Measurements from ENCODE around the gene OSBPL7. TPM values are rescaled to one million over a fixed set of nuclear protein-coding genes. Genes with fewer than 3 reads are reported as not detected.

The OSBPL7 gene
- total and polyA plus RNA-seq, 2 donors (not counting 3 experiments of a cell fraction or from before 2014, with no cell fraction given): 16.2 to 29.1 TPM

DNA sequence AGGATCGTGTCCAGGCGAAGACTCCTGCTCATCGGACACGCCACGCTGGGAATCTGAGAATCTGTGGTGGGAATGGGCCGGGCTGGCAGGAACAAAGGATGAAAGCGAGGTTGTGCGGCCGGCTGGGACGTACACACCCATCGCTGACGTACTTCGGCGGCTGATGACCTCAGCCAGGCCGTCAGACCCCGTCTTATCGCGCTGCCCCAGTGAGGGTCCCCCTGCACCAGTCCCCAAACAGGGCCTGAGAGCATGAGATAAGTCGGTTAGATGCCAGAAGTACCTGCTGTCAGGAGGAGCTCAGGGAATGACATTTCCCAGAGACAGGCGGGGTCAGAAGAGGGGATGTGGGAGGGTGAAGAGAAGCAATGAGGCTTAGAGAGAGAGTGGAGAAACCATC is 45.3 kb upstream of the OSBPL7 start:
- peaks cover 8% of the 10 kb centered on the region for H3K4me1 ChIP-seq (ENCODE audit: control insufficient read depth, extremely low read depth, insufficient read depth, low read length)
- H4K20me1 ChIP-seq (replicated peaks; ENCODE audit: control insufficient read depth, extremely low read depth, insufficient read depth, low read length): no peaks in the 10 kb centered on the region
- CTCF ChIA-PET: no interaction called here
- intact Hi-C loops (cut with micrococcal nuclease): no loop called here
- no peaks in the 10 kb centered on the region for H3K79me2 ChIP-seq (ENCODE audit: control insufficient read depth, insufficient read depth, low read length)
- no TSS peak for BruUV-seq (replicated peaks)
- H3K9me1 ChIP-seq (replicated peaks; ENCODE audit: control insufficient read depth, extremely low read depth, insufficient read depth, low read length): no peaks in the 10 kb centered on the region
- no peak overlapping the region for H3K4me2 ChIP-seq (ENCODE audit: insufficient read depth, low read length)
- FAIRE-seq: no peak
- no peaks in the 10 kb centered on the region for H3K9me3 ChIP-seq (replicated peaks; ENCODE audit: control insufficient read depth, insufficient read depth, low read length)
- H2AFZ ChIP-seq (ENCODE audit: low read depth, low read length): no peak overlapping the region
- TF ChIP-seq EZH2 (IDR thresholded peaks at IDR 0.05; ENCODE audit: borderline replicate concordance, low read depth, low read length, severe bottlenecking): no peak
- TF ChIP-seq MYC (IDR thresholded peaks at IDR 0.05; ENCODE audit: low read depth, low read length): no peak
- no peak for TF ChIP-seq JUN (IDR thresholded peaks at IDR 0.05; ENCODE audit: borderline replicate concordance, insufficient read depth, insufficient read length, low read depth)
- TF ChIP-seq FOS (IDR thresholded peaks at IDR 0.05; ENCODE audit: borderline replicate concordance, insufficient read depth, low read length): no peak
- TF ChIP-seq POLR2AphosphoS5 (IDR thresholded peaks at IDR 0.05; ENCODE audit: insufficient read depth, low read depth, low read length): no peak
- no peak for TF ChIP-seq GATA2 (IDR thresholded peaks at IDR 0.05; ENCODE audit: insufficient read depth, insufficient read length, low read depth, low read length)
- TF ChIP-seq, protein P1, sequence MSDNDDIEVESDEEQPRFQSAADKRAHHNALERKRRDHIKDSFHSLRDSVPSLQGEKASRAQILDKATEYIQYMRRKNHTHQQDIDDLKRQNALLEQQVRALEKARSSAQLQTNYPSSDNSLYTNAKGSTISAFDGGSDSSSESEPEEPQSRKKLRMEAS (IDR thresholded peaks at IDR 0.05; ENCODE audit: insufficient read depth, insufficient read length): no peak
- TF ChIP-seq POLR2A (IDR thresholded peaks at IDR 0.05; ENCODE audit: low read depth, low read length): no peak
- TF ChIP-seq, protein P2, sequence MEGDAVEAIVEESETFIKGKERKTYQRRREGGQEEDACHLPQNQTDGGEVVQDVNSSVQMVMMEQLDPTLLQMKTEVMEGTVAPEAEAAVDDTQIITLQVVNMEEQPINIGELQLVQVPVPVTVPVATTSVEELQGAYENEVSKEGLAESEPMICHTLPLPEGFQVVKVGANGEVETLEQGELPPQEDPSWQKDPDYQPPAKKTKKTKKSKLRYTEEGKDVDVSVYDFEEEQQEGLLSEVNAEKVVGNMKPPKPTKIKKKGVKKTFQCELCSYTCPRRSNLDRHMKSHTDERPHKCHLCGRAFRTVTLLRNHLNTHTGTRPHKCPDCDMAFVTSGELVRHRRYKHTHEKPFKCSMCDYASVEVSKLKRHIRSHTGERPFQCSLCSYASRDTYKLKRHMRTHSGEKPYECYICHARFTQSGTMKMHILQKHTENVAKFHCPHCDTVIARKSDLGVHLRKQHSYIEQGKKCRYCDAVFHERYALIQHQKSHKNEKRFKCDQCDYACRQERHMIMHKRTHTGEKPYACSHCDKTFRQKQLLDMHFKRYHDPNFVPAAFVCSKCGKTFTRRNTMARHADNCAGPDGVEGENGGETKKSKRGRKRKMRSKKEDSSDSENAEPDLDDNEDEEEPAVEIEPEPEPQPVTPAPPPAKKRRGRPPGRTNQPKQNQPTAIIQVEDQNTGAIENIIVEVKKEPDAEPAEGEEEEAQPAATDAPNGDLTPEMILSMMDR (IDR thresholded peaks at IDR 0.05; ENCODE audit: extremely low read depth in 1 of 2, insufficient read depth in 1 of 2, low read depth in 1 of 2, low read length in 2 of 2): no peak
- dilution Hi-C loops (cut with MboI; ENCODE audit: extremely low pct_ligation_motif_present, low sequenced_read_pairs): no loop called here
- no peaks in the 10 kb centered on the region for H3K36me3 ChIP-seq (ENCODE audit: control insufficient read depth in 2 of 2, extremely low read depth in 1 of 2, insufficient read depth in 2 of 2, low read length in 2 of 2)
- no peak overlapping the region for H3K4me3 ChIP-seq (replicated peaks in 1 of 3; ENCODE audit: insufficient read depth in 1 of 3, low read depth in 1 of 3, low read length in 3 of 3)
- POLR2A ChIA-PET: no interaction called here
- no peak overlapping the region for H3K27ac ChIP-seq (ENCODE audit: insufficient read depth, low read depth, low read length)
- no peak overlapping the region for H3K9ac ChIP-seq (replicated peaks; ENCODE audit: extremely low read depth, insufficient read depth, low read length)
- DNase-seq (ENCODE audit: low read depth, low spot score): no peak
- H3K27me3 ChIP-seq (ENCODE audit: control insufficient read depth in 2 of 2, insufficient read depth in 2 of 2, low read length in 2 of 2): peaks cover 24 to 32% of the 10 kb centered on the region in 2 experiments
